Activated B cell treated with CpG ODN at 0.5 μM for 24 hours (primary cell): Measurements from ENCODE around the gene NFIB. TPM values are rescaled to one million over a fixed set of nuclear protein-coding genes. Genes with fewer than 3 reads are reported as not detected.

Source experiments
- ATAC-seq: fragments of 200-7000 bp; cut with Tn5 transposase; one replicate; pipeline ENCODE4 v1.10.0; 2021; ENCODE audit warnings: low read depth, mild to moderate bottlenecking, moderate library complexity
- CTCF ChIA-PET: fragments of 350-600 bp; sonication (Branson Sonifier 250); formaldehyde crosslinking; loops from one replicate; lab custom pipeline; 2021; ENCODE audit warnings: antibody characterized with exemption; lab: Charles Lee
- POLR2A ChIA-PET: fragments of 350-600 bp; sonication (Branson Sonifier 250); formaldehyde crosslinking; loops from one replicate; lab custom pipeline; 2021; ENCODE audit warnings: antibody characterized with exemption; lab: Charles Lee
- DNase-seq: peaks from one replicate; pipeline ENCODE4 v3.0.0; 2022
- H3K27ac Mint-ChIP-seq: one replicate; pipeline ENCODE4 v1.8.0; 2020; ENCODE audit warnings: mixed read lengths
- H3K27me3 Mint-ChIP-seq: one replicate; pipeline ENCODE4 v1.8.0; 2021; ENCODE audit warnings: mixed read lengths
- H3K36me3 Mint-ChIP-seq: one replicate; pipeline ENCODE4 v1.8.0; 2021; ENCODE audit warnings: low read depth, mixed read lengths
- H3K4me1 Mint-ChIP-seq: one replicate; pipeline ENCODE4 v1.8.0; 2021; ENCODE audit warnings: mixed read lengths
- H3K4me3 Mint-ChIP-seq: one replicate; pipeline ENCODE4 v1.8.0; 2020; ENCODE audit warnings: mild to moderate bottlenecking, mixed read lengths
- H3K9me3 Mint-ChIP-seq: one replicate; pipeline ENCODE4 v1.8.0; 2020; ENCODE audit warnings: mixed read lengths
- intact Hi-C: fragments of 100-400 bp; cut with micrococcal nuclease; formaldehyde crosslinking; loops from one replicate; pipeline ENCODE4 v1.15.1; 2024
- total RNA-seq: library from RNA; stranded (reverse); gene quantifications from 2 replicates; pipeline ENCODE4 v1.2.3, GENCODE V29; 2022
- TF ChIP-seq, protein P1 (sequence below): fragments of 200-600 bp; IDR thresholded peaks from one replicate; pipeline ENCODE4 v1.8.0; 2022; ENCODE audit warnings: antibody characterized with exemption, mild to moderate bottlenecking

NFIB gene
- total RNA-seq, 1 donor from 2014 or later, result not detected

DNA sequence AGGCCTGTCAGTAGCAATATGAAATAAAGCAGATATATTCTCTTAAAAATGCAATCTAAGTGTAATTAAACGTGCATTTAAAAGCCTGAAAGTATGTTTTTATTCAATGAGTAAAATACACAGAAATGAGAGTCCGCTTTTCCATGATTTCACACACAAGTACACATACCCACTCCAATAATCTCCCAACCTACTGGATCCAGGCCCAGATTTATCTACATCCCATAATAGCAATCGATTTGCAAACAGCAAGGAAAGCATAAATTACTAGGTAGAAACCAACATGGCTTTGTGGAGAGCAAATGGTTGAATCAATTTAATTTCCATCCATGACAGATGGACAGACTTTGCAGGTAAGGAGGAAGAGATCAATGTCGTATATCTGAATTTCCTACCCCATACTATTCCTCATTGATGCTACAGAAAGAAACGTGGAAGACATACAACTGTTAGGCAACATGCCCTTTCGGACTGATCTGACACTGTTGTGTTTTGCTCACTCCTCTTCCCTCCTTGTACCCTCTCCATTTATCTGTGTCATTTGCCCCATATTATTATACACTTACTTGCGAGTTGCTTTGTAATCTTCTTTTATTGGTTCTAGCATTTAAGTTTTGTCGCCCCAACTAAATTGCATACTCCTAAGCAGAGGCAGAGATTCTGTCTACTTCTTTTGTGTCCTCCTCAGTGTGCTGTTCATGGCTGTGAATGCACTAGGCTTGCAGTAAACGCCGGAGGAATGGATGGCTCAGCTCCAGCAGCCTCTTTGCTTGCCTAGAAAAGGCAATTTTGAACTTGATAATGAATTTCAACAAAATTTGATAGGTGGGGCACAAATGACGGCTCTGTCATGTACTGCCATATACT lies 133.6 kb downstream of the NFIB start:
- CTCF ChIA-PET, result no interaction called here
- Mint-ChIP-seq H3K9me3 (no peaks in the 10 kb centered on the region), H3K36me3 (no peaks in the 10 kb centered on the region), H3K4me3 (no peak overlapping the region), H3K27me3 (no peaks in the 10 kb centered on the region), H3K4me1 (no peaks in the 10 kb centered on the region), H3K27ac (no peak overlapping the region)
- intact Hi-C loops, result no loop called here
- POLR2A ChIA-PET, result no interaction called here
- no peak for ATAC-seq
- DNase-seq, result no peak
- TF ChIP-seq, protein P1, sequence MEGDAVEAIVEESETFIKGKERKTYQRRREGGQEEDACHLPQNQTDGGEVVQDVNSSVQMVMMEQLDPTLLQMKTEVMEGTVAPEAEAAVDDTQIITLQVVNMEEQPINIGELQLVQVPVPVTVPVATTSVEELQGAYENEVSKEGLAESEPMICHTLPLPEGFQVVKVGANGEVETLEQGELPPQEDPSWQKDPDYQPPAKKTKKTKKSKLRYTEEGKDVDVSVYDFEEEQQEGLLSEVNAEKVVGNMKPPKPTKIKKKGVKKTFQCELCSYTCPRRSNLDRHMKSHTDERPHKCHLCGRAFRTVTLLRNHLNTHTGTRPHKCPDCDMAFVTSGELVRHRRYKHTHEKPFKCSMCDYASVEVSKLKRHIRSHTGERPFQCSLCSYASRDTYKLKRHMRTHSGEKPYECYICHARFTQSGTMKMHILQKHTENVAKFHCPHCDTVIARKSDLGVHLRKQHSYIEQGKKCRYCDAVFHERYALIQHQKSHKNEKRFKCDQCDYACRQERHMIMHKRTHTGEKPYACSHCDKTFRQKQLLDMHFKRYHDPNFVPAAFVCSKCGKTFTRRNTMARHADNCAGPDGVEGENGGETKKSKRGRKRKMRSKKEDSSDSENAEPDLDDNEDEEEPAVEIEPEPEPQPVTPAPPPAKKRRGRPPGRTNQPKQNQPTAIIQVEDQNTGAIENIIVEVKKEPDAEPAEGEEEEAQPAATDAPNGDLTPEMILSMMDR, result no peak

DNA sequence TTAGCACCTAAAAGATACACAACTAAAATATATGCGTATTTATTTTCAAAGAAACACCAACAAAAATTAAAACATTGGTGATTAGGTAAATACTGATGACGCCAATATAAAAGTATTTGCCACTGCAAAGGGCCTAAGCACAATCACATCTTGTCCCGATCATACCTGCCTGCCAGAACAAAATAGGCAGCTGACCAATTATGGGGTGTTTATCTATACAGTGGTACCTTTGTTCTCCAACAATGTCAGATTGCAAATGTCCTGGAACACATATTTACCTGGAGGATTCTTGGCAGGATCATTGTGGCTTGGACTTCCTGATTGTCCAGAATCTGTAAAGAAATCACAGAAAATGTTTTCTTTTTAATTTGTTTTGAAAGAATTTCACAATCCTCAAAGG lies 134.5 kb downstream of the NFIB start:
- DNase-seq, result no peak
- ChIA-PET CTCF (no interaction called here), POLR2A (no interaction called here)
- Mint-ChIP-seq H3K9me3 (no peaks in the 10 kb centered on the region), H3K4me3 (no peak overlapping the region), H3K27ac (no peak overlapping the region), H3K4me1 (no peaks in the 10 kb centered on the region), H3K36me3 (no peaks in the 10 kb centered on the region), H3K27me3 (no peaks in the 10 kb centered on the region)
- TF ChIP-seq, protein P1, result no peak
- ATAC-seq, result no peak
- intact Hi-C loops, result no loop called here

DNA sequence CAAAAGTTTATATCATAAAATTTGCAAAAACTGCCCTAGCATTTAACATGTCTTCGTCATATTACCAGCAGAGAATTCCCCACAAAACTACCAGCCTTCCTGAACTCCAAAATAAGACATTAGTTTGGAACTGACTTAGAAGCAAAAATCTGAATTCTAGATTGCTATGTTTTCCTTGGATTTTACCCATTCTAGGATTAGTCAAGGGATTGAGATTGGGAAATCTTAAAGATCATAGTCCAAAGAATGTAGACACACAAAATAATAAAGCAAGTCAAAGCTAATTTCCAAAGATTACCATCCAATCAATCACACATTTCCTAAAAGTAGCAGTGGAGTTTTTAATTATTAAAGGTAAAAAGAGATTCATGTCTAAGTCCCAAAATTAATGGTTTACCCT lies 138.2 kb downstream of the NFIB start:
- DNase-seq (no peak), ATAC-seq (no peak)
- intact Hi-C loops, result no loop called here
- H3K9me3 Mint-ChIP-seq, result no peaks in the 10 kb centered on the region
- no peaks in the 10 kb centered on the region for H3K4me1 Mint-ChIP-seq
- no peaks in the 10 kb centered on the region for H3K36me3 Mint-ChIP-seq
- no peaks in the 10 kb centered on the region for H3K27me3 Mint-ChIP-seq
- ChIA-PET CTCF (no interaction called here), POLR2A (no interaction called here)
- TF ChIP-seq, protein P1, result no peak
- no peak overlapping the region for H3K4me3 Mint-ChIP-seq
- H3K27ac Mint-ChIP-seq, result no peak overlapping the region

DNA sequence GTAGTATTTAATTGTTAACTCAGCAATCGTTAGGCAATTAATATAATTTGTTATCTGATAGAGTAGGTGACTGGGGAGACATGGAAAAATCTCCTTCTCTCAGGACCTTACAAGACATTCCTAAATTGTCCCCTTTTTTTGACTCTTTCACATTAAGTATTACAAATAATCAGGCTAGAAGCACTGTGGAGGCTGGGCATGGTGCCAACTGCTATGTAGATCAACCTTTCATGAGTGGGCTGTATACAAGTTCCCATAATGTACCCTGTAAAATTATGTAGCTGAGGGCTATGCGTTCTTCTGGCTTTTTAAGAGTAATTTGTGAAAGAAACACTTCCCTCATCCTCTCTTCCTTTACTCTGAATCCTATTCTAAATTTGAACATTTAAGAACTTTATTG lies 140.2 kb downstream of the NFIB start:
- intact Hi-C loops, result no loop called here
- CTCF ChIA-PET, result no interaction called here
- ATAC-seq, result no peak

DNA sequence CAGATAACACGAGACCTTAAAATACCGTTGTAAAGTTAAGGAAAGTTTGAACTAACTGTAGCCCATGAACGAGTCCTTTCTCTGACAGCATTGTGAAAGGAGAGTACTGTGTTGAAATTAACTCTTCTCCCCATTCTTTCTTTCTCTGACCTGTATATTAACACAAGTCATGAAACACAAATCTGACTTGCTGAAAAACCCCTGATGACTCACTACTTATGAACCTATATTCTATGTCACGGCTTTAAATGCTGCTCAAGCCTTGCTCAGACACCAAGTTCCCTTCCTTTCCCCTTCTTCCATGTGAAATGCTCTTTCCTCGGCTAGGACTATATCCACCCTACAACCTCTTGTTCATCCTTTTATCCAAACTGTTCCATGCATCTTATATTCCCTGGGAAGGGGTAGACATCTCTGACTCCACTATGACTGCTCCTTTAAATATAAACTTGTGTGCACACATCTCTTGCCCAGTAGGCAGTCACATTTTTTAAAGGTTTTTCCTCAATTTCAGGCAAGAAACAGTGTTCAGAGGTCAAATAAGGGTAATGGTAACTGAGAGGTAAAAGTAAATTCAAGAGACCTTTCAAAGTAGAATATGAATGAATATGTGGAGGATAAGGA lies 142.9 kb downstream of the NFIB start:
- H3K4me3 Mint-ChIP-seq, result no peak overlapping the region
- no peak for DNase-seq
- ChIA-PET CTCF (no interaction called here), POLR2A (no interaction called here)
- intact Hi-C loops, result no loop called here
- no peak overlapping the region for H3K27ac Mint-ChIP-seq
- TF ChIP-seq, protein P1, result no peak
- no peaks in the 10 kb centered on the region for H3K4me1 Mint-ChIP-seq
- H3K27me3 Mint-ChIP-seq, result no peaks in the 10 kb centered on the region
- H3K36me3 Mint-ChIP-seq, result no peaks in the 10 kb centered on the region
- no peak for ATAC-seq
- H3K9me3 Mint-ChIP-seq, result no peaks in the 10 kb centered on the region

More for the DNA sequence above, 140.2 kb downstream of the NFIB start:
- no peak for DNase-seq
- Mint-ChIP-seq H3K9me3 (no peaks in the 10 kb centered on the region), H3K27me3 (no peaks in the 10 kb centered on the region), H3K36me3 (no peaks in the 10 kb centered on the region), H3K27ac (no peak overlapping the region), H3K4me1 (no peaks in the 10 kb centered on the region), H3K4me3 (no peak overlapping the region)
- TF ChIP-seq, protein P1, result no peak
- POLR2A ChIA-PET, result no interaction called here
